ENCODE measurements around the gene EHF. TPM values are rescaled to one million over a fixed set of nuclear protein-coding genes. Genes with fewer than 3 reads are reported as not detected.

The EHF gene
- total RNA-seq, 1 donor from 2014 or later = not detected

Other genes with a start within 250 kb of the EHF start
- 39.8 and 41.7 TPM in 2 replicates for gene CAT, start 182.2 kb upstream of the EHF start, total RNA-seq
- not detected in 2 replicates for gene ELF5, start 107.3 kb upstream of the EHF start, total RNA-seq

All from T-helper 2 cell treated with Interferon-gamma antibody and Interleukin-4, amounts not matched to agents 100 ng/mL and 5 ng/mL, for 36 hours (primary cell).